HG02763 (cell line): ENCODE measurements around the gene ARL8B.
A peak's percentile ranks its signal among the peaks of the same experiment; 100 is the strongest.
"Not testable (repeated sequence)": the region's sequence is repeated elsewhere in the genome, so short reads cannot be mapped to it uniquely, and the experiment has no call there.

Source experiments
- ATAC-seq: cut with Tn5 transposase; IDR thresholded peaks from one replicate; pipeline ENCODE4 v1.9.1; 2021; ENCODE audit warnings: mild to moderate bottlenecking, moderate library complexity; ENCODE audit not compliant: unreplicated experiment

The ARL8B gene

DNA sequence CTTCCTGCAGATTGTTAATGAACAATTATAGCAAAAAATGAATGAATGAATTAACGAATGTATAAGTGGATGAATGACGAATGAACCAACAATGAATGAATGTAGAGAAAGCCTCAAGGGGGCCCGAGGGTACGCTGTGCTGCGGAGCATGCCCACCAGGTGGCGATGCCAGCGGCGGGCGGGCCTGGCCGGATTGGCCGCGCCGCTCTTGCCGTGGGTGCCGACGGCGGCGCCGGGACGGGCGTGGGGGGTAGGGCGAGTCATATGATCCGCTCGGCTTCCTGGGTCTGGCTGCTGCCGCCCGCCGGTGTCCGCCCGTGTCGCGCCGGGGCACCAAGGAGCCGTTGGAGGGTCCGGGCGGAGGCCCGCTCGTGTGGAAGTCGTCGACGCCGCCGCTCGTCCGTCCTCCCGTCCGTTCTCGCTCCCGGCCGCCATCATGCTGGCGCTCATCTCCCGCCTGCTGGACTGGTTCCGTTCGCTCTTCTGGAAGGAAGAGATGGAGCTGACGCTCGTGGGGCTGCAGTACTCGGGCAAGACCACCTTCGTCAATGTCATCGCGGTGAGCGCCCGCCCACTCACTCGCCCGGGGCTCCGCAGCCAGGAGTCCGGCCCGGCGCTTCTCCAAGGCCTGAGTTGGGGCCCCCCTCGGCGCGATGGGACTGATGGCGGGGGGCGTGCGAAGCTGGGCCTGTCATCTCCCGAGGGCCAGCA lies at the start of gene ARL8B:
TSS of gene ARL8B (plus strand) at position 263 of the 711 bp plus-strand sequence. CDS start at position 437, 174 bp downstream.
- peak; percentile 96 for ATAC-seq

DNA sequence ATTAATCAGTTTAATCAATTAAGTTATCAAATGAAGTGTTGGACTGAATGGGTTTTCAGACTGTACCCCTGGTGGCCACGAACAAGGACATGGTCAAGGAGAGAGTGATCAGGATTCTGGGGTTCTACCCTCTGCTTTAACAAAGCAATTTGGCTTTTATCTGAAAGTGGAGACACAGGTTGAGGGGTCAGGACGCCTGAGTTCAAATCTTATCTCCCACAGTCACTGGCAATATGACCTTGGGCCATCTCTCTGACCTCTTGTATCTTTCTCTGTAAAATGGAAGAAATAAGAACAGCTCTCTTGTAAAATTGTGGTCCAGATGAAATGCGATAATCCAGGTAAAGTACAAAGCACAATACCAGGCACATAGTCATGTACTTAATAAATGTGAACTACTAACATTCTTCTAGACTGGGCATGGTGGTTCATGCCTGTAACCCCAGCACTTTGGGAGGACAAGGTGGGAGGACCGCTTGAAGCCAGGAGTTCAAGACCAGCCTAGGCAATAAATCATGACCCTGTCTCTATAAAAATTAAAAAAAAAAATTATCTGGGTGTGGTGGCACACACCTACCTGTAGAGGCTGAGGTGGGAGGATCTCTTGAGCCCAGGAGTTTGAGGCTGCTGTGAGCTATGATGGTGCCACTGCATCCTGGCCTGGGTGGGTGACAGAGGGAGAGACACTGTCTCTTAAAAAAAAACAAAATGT lies 48.6 kb upstream of the ARL8B start:
- no peak for ATAC-seq

- no peak for ATAC-seq
Measured at GRCh38 chr3:5078151-5078550, 43.9 kb upstream of the ARL8B start.

- ATAC-seq, result no peak
Measured at GRCh38 chr3:5079761-5080160, 42.3 kb upstream of the ARL8B start.

- no peak for ATAC-seq
Measured at GRCh38 chr3:5080779-5081550, 41.1 kb upstream of the ARL8B start.

DNA sequence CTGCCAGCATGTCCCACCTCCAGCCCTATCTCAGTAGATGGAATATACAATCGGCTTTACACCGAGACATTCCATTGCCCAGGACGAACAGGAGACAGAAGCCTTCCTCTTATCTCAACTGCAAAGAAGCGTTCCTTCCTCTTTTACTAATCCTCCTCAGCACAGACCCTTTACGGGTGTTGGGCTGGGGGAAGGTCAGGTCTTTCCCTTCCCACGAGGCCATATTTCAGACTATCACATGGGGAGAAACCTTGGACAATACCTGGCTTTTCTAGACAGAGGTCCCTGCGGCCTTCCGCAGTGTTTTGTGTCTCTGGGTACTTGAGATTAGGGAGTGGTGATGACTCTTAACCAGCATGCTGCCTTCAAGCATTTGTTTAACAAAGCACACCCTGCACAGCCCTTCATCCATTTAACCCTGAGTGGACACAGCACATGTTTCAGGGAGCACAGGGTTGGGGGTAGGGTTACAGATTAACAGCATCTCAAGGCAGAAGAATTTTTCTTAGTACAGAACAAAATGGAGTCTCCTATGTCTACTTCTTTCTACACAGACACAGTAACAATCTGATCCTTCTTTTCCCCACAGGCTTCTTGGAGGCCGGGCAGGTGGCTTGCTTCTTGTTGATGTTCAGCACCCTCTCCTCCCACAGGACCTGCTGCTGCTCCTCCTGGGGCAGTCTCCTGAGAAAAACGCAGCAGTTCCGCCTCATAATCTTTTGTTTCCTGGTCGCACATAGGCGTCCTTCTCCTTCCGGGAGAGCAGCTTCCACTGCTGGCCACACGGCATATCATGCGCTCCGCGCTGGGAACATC lies 39.9 kb upstream of the ARL8B start:
- ATAC-seq, result not testable (repeated sequence)

DNA sequence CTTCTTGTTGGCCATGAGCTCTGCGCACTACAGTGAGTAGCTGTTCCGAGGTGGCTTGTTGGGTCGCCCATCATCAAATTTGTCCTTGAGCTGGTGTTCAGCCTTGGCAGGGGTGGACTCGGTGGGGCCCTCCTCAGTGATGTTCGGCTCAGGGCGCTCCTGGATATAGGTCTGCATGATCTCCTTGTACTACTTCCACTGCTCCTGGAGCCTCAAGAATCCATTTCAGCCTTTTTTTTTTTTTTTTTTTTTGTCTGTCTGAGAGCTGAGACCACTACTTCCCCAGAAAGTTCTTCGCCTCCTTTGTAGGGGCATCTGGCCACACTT lies 39.3 kb upstream of the ARL8B start:
- no peak for ATAC-seq

DNA sequence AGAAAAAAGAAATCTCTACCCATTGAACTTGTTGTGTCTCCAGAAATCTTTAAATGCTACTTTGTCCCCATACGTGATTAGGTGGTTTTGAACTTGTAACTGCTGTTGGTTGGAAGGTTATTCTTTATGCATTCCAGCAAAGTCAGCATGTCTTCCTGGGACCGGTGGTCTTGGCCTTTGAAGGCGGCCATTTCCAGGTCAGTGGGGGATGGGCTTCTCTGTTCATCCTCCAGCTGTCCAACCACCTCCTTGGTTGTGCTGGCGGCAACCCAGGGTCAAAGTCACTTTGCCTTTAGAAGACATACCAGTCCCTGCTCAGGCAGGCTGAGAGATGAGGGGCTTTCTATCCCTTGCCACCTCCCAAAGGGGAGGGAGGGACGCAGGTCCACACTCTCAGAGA lies 37.9 kb upstream of the ARL8B start:
- ATAC-seq, result no peak

DNA sequence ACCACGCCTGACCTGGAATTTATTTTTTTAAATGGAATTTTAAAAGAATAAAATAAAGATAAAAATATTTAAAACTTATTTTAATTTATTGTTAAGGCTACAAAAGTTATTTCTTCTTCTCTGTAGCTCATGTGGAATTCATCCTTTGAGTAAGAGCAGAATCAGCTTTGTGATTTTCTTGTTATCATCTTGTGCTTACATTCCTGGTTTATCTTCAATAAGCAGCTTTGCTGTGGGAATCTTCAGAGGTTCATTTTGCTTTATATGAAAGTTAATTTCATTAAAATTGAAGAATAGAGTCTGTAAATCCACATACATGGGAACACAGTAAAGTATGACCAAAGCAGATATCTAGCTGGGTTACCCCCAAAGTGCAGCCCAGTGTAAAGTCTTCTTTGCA lies 35.4 kb upstream of the ARL8B start:
- ATAC-seq, result no peak

DNA sequence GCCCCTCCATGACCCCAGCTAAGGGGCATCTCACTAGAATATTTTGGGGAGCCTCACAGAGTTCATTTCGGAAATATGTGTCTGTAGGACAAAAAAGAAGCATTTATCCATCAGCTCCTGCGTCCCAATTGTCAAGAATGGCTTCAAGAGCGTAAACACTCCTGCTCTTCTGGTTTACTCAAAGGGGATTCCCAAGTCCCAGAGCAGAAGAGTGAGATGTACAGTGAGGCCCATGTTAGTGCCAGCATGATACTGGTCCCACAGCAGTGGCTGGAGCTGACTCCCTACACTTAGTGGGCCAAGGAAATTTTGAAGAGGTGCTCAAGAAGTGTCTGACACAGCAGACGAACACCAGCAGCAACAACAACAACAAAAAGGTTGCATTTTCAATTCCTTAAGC lies 34.9 kb upstream of the ARL8B start:
- no peak for ATAC-seq

- no peak for ATAC-seq
Measured at GRCh38 chr3:5090197-5090596, 31.9 kb upstream of the ARL8B start.

DNA sequence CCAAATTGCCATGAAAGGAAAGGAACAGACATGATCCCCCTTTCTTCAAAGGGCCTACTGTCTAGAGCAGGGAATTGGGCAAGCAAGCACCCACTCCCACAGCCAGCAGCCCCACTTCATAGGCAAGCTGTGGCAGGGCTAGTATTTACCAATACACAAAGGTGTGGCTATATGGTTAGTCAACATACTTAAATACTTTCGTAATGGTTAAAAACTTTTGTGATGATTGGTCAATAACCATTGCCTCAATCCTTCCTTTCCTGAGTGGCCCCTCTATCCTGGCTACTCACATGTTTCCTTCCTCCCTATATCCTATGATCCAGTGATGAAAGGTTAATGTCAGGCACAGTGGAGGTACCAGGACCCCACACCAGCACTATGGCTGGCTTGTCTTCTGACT lies 30.1 kb upstream of the ARL8B start:
- ATAC-seq, result no peak

DNA sequence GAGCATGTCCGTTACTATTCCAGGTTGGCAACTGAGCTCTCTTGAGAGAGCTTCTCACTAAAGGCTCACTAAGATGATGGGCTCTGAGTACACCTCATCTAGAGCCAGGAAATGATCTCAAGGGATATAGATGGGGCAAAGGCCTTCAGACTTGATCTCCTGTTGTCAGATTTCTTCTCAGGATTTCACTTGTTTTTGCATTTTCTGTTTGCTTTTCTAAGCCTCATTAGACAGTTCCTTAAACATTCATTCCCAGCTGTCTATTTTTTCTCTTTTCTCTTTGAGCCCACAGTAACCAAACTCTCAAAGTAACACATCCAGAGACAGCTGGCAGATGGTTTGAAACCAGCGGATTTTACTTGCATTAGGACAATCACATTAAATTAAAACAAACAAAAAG lies 28.4 kb upstream of the ARL8B start:
- ATAC-seq, result no peak

DNA sequence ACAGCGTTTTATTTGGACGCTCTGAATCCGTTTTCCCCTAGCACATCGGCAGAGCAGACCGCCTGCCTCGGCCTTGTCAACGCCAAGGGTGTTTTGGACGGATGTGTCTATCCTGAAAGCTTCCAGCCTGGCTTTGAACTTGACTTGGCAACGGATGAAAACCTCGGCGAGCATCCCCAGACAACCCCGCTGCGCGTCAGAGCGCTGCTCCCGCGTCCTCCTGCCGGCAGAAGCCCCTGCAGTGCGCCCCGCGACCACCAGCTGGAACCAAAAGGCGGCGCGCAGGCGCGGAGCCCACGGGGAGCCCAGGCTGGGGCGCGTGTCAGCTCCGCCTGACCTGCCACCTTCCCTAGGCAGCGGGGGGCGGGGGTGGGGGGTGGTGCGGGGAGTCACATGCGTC lies 26.2 kb upstream of the ARL8B start:
- ATAC-seq, result no peak

GRCh38 chr3:5096336-5097008 lies 25.6 kb upstream of the ARL8B start:
- ATAC-seq, result no peak

GRCh38 chr3:5098346-5098745 lies 23.7 kb upstream of the ARL8B start:
- ATAC-seq, result no peak

DNA sequence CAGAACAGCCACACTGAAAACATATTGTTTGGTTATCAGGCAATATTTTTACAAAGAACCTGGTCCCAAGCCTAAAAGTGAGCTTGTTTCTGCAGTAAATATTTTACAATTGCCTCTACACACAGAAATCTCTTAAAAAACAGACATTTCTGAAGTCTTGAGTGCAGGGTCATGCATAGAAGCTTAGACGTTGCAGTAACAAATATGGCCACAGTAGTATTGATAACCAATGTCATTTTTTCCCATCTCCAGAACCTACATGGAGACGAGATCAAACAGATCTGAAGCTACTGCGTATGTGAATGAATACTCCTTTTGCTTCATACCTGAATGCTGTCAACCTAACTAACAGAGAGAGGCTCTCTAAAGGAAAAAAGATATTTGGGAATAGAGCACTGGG lies 19.6 kb upstream of the ARL8B start:
- ATAC-seq, result no peak

- ATAC-seq, result no peak
Measured at GRCh38 chr3:5103743-5104142, 18.3 kb upstream of the ARL8B start.

- no peak for ATAC-seq
Measured at GRCh38 chr3:5105050-5105449, 17.0 kb upstream of the ARL8B start.

DNA sequence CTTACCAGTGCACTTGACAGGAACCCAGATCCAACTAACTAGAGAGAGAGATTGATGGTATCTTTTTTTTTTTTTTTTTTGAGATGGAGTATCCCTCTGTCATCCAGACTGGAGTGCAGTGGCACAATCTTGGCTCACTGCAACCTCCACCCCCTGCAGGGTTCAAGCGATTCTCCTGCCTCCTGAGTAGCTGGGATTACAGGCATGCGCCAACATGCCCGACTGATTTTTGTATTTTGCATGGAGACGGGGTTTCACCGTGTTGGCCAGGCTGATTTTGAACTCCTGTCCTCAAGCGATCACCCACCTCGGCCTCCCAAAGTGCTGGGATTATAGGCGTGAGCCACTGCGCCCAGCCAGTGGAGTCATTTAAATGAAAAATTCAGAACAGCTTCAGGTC lies 15.7 kb upstream of the ARL8B start:
- not testable (repeated sequence) for ATAC-seq

- ATAC-seq, result not testable (repeated sequence)
Measured at GRCh38 chr3:5106933-5107334, 15.2 kb upstream of the ARL8B start.
